Thymus (tissue), 11 donors: ENCODE results near the gene MOXD1. TPM values are rescaled to one million over a fixed set of nuclear protein-coding genes. Genes with fewer than 3 reads are reported as not detected.
A peak's percentile ranks its signal among the peaks of the same experiment; 100 is the strongest.

ENCODE experiments used
- DNase-seq, 9 donors: peaks; one replicate each; pipeline ENCODE4 v3.0.0-alpha.2; 2013; ENCODE audit warnings: low spot score in 9 of 9, low read depth in 6 of 9, missing footprints in 1 of 9
- H3K27ac ChIP-seq, 2 donors: one replicate each; pipeline ENCODE4 v1.5.1; 2013; ENCODE audit warnings: control low read depth in 1 of 2, low read depth in 1 of 2, low read length in 1 of 2, mild to moderate bottlenecking in 1 of 2, moderate library complexity in 1 of 2
- H3K27me3 ChIP-seq, 2 donors: one replicate each; pipeline ENCODE4 v1.5.1; 2013; ENCODE audit warnings: low read length in 1 of 2; ENCODE audit not compliant: control insufficient read depth in 2 of 2, insufficient read depth in 1 of 2
- H3K36me3 ChIP-seq, 2 donors: one replicate each; pipeline ENCODE4 v1.5.1; 2013; ENCODE audit warnings: low read length in 1 of 2, mild to moderate bottlenecking in 1 of 2, moderate library complexity in 1 of 2; ENCODE audit not compliant: control insufficient read depth in 2 of 2, insufficient read depth in 2 of 2
- H3K4me1 ChIP-seq, 2 donors: one replicate each; pipeline ENCODE4 v1.5.1; 2013; ENCODE audit warnings: low read length in 2 of 2; ENCODE audit not compliant: control insufficient read depth in 2 of 2, insufficient read depth in 2 of 2
- H3K4me3 ChIP-seq, 2 donors: one replicate each; pipeline ENCODE4 v1.5.1; 2013; ENCODE audit warnings: low read length in 2 of 2, control low read depth in 1 of 2, mild to moderate bottlenecking in 1 of 2
- H3K9me3 ChIP-seq, 2 donors: one replicate each; pipeline ENCODE4 v1.5.1; 2013; ENCODE audit warnings: low read length in 1 of 2, mild to moderate bottlenecking in 1 of 2; ENCODE audit not compliant: control insufficient read depth in 2 of 2, insufficient read depth in 1 of 2
- WGBS: extraction: QIAGEN DNeasy Blood & Tissue Kit; methylation state at CpG from one replicate; pipeline ENCODE4 v1.1.7; 2013; 5-methylcytosine and 5-hydroxymethylcytosine counted together
- polyA plus RNA-seq: library from polyadenylated mRNA; stranded (reverse); fragments of 200-250 nt; gene quantifications from one replicate; pipeline ENCODE4 v1.2.3, GENCODE V29; 2013
- total RNA-seq: library from RNA; stranded (reverse); fragments of 120-200 nt; gene quantifications from one replicate; pipeline ENCODE4 v1.2.4, GENCODE V29; 2013
- donor health status: healthy.

MOXD1 gene
- total and polyA plus RNA-seq, 2 donors: 1.9 to 3.2 TPM

DNA sequence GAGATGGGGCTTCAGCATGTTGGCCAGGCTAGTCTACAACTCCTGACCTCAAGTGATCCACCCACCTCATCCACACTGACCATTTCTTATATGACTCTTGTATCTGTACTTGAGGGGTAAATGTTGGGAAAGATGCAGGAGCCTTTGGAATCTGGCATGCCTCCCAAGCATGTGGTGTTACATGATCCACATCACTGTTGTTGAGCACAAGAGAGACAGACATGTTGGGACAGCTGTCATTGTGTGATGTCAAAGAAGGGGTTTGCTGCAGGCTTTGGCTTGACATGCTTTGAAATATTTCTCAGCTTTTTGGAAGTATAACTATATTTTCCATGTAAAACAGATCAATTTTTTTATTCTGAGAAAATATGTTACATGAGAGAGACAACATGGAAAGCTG is 139.9 kb downstream of the MOXD1 start:
- H3K27me3 ChIP-seq: no peaks in the 10 kb centered on the region
- H3K9me3 ChIP-seq: no peaks in the 10 kb centered on the region
- peak in 2 of 9 donors; percentile 5 to 12 for DNase-seq
- H3K4me3 ChIP-seq: no peak overlapping the region
- no peak overlapping the region for H3K27ac ChIP-seq
- H3K4me1 ChIP-seq: no peaks in the 10 kb centered on the region
- no peaks in the 10 kb centered on the region for H3K36me3 ChIP-seq

DNA sequence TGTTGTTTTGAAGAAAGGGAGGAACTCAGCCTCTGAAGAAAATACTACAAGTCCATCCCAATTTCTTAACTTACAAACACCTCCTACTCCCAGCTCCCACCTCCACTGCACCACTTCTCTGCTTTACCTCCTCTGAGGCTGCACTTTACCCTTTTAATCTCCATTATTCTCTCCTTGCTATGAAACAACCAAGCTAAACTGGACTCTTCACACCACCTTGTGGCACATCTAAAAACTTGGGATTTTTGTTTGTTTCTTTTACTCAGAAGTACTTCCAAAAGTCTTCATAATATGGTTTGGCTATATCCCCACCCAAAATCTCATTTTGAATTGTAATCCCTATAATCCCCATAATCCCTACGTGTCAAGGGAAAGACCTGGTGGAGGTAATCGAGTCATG is 142.2 kb downstream of the MOXD1 start:
- Histone ChIP-seq H3K36me3 (no peaks in the 10 kb centered on the region), H3K27me3 (no peaks in the 10 kb centered on the region), H3K27ac (no peak overlapping the region), H3K4me3 (no peak overlapping the region), H3K9me3 (no peaks in the 10 kb centered on the region), H3K4me1 (no peaks in the 10 kb centered on the region)
- WGBS: 91% methylated on average over 2 of the region's 2 CpGs
- DNase-seq: no peak

DNA sequence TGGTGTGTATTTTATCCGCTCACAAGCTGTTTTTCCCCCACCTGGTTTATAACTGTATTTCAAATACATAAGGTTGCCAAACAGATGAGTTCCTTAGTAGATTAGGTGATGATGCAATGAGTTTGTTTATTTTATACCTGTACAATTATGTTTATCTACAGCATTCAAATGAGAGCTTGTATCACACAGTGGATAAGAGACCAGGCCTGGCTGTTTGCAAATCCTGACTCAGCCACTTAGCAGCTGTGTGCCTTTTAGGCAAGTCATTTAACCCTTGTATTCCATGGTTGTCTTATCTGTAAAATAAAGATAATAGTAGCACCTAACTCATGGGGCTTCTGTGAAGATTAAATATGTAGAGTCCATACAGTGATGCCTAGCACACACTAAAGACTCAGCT is 143.7 kb downstream of the MOXD1 start:
- WGBS: 96% methylated on average over 1 of the region's 1 CpG
- no peak for DNase-seq
- Histone ChIP-seq H3K4me1 (no peaks in the 10 kb centered on the region), H3K4me3 (no peak overlapping the region), H3K9me3 (no peaks in the 10 kb centered on the region), H3K27ac (no peak overlapping the region), H3K36me3 (no peaks in the 10 kb centered on the region), H3K27me3 (no peaks in the 10 kb centered on the region)

GRCh38 chr6:132256457-132256856 is 144.8 kb downstream of the MOXD1 start:
- Histone ChIP-seq H3K27ac (no peak overlapping the region), H3K27me3 (no peaks in the 10 kb centered on the region), H3K36me3 (no peaks in the 10 kb centered on the region), H3K4me1 (no peaks in the 10 kb centered on the region), H3K9me3 (peaks cover 0 to 4% of the 10 kb centered on the region in 2 donors), H3K4me3 (no peak overlapping the region)
- no peak for DNase-seq
- WGBS: 97% methylated on average over 1 of the region's 1 CpG

DNA sequence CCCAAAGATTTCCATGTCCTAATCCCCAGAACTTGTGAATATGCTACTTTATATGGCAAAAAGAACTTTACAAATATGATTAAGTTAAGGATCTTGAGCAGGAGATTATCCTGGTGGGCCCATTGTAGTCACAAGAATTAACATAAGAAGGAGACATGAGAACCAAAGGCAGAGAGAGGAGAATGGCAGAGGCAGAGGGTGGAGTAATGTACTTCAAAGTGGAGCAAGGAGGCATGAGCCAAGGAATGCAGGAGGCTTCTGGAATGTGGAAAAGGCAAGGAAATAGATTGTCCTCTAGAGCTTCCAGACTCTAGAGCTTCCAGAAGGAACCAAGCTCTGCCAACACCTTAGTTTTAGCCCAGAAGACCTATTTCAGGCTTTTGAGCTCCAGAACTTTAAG is 147.4 kb downstream of the MOXD1 start:
- Histone ChIP-seq H3K27ac (no peak overlapping the region), H3K27me3 (no peaks in the 10 kb centered on the region), H3K36me3 (no peaks in the 10 kb centered on the region), H3K4me1 (no peaks in the 10 kb centered on the region), H3K9me3 (peaks cover 0 to 4% of the 10 kb centered on the region in 2 donors), H3K4me3 (no peak overlapping the region)
- no peak for DNase-seq

GRCh38 chr6:132253211-132253610 is 148.1 kb downstream of the MOXD1 start:
- H3K27me3 ChIP-seq: no peaks in the 10 kb centered on the region
- WGBS: 93% methylated on average over 2 of the region's 2 CpGs
- H3K4me1 ChIP-seq: no peaks in the 10 kb centered on the region
- H3K4me3 ChIP-seq: no peak overlapping the region
- H3K36me3 ChIP-seq: no peaks in the 10 kb centered on the region
- no peak overlapping the region for H3K27ac ChIP-seq
- H3K9me3 ChIP-seq: peaks cover 0 to 4% of the 10 kb centered on the region in 2 donors
- no peak for DNase-seq

DNA sequence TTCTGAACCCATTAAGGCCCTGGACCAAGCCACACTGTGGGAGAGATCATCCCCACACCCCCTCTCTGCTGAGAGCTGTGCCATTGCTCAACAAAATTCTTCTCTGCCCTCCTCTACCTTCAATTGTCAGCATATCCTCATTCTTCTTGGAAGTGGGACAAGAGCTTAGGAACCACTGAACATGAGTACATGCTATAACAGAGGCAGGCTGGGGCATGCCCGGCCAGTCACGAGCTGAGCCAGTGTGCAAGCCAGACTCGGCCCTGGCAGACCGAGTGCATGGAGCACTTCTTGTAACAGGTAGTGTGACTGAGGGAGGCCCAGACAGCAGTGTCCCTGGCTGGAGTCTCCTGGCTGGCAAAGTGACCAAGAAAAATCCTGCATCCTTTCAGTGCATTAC is 149.2 kb downstream of the MOXD1 start:
- Histone ChIP-seq H3K4me3 (no peak overlapping the region), H3K9me3 (peaks cover 0 to 4% of the 10 kb centered on the region in 2 donors), H3K27me3 (no peaks in the 10 kb centered on the region), H3K36me3 (no peaks in the 10 kb centered on the region), H3K27ac (no peak overlapping the region), H3K4me1 (no peaks in the 10 kb centered on the region)
- no peak for DNase-seq
- 94% methylated on average over 4 of the region's 4 CpGs for WGBS

GRCh38 chr6:132251711-132252110 is 149.6 kb downstream of the MOXD1 start:
- DNase-seq: no peak
- Histone ChIP-seq H3K4me3 (no peak overlapping the region), H3K27me3 (no peaks in the 10 kb centered on the region), H3K4me1 (no peaks in the 10 kb centered on the region), H3K9me3 (peaks cover 0 to 4% of the 10 kb centered on the region in 2 donors), H3K27ac (no peak overlapping the region), H3K36me3 (no peaks in the 10 kb centered on the region)

GRCh38 chr6:132247381-132248159 is 153.7 kb downstream of the MOXD1 start:
- H3K27ac ChIP-seq: no peak overlapping the region
- no peaks in the 10 kb centered on the region for H3K27me3 ChIP-seq
- no peaks in the 10 kb centered on the region for H3K36me3 ChIP-seq
- no peak for DNase-seq
- H3K9me3 ChIP-seq: peaks cover 0 to 4% of the 10 kb centered on the region in 2 donors
- WGBS: 86% methylated on average over 7 of the region's 7 CpGs
- no peaks in the 10 kb centered on the region for H3K4me1 ChIP-seq
- no peak overlapping the region for H3K4me3 ChIP-seq
